Measurements from ENCODE around the gene PARD6B. TPM values are rescaled to one million over a fixed set of nuclear protein-coding genes. Genes with fewer than 3 reads are reported as not detected.

The PARD6B gene
- total and polyA plus RNA-seq, 3 experiments from 2014 or later = 0.72 to 5.6 (median 5.5) TPM

Other genes starting within 250 kb of the PARD6B start
- 10 to 100 TPM; 64.2 to 67.3 TPM for gene PTPN1, start 221.2 kb upstream of the PARD6B start, total RNA-seq
- 35.7 TPM for gene PTPN1, start 221.2 kb upstream of the PARD6B start, polyA plus RNA-seq
- not detected for gene RIPOR3, start 40.0 kb upstream of the PARD6B start, total RNA-seq
- gene RIPOR3, start 40.0 kb upstream of the PARD6B start, polyA plus RNA-seq = 1.8 TPM
- 10 to 100 TPM; 23.3 to 25.0 TPM for gene BCAS4, start 63.5 kb downstream of the PARD6B start, total RNA-seq
- 29.3 TPM for gene BCAS4, start 63.5 kb downstream of the PARD6B start, polyA plus RNA-seq
- gene ADNP, start 199.9 kb downstream of the PARD6B start, total RNA-seq = 10 to 100 TPM; 78.1 to 78.6 TPM
- gene ADNP, start 199.9 kb downstream of the PARD6B start, polyA plus RNA-seq = 11.9 TPM
- 10 to 100 TPM; 75.1 to 77.9 TPM for gene DPM1, start 227.0 kb downstream of the PARD6B start, total RNA-seq
- gene DPM1, start 227.0 kb downstream of the PARD6B start, polyA plus RNA-seq = 65.6 TPM
- 1 to 10 TPM; 7.9 to 8.1 TPM for gene MOCS3, start 227.2 kb downstream of the PARD6B start, total RNA-seq
- gene MOCS3, start 227.2 kb downstream of the PARD6B start, polyA plus RNA-seq = 3.4 TPM